ENCODE measurements around the gene HES4. TPM values are rescaled to one million over a fixed set of nuclear protein-coding genes. Genes with fewer than 3 reads are reported as not detected.

Gene HES4
- total and polyA plus RNA-seq, 2 of the 13 experiments (the other 11 are each of a cell fraction or from before 2014, with no cell fraction given), result 8.8 to 10.6 TPM

- TF ChIP-seq ZEB1 (IDR thresholded peaks at IDR 0.05; ENCODE audit: insufficient replicate concordance, low read depth) (no peak), BHLHE40 (IDR thresholded peaks at IDR 0.05; ENCODE audit: low read length) (peak; percentile 93), CCAR2 (optimal IDR thresholded peaks at IDR 0.05; ENCODE audit: low read depth, low read length) (no peak), ZNF142 (CRISPR knock-in tag; IDR thresholded peaks at IDR 0.05) (no peak; the same call in none of the 2 replicates), NR2F1 (CRISPR knock-in tag; IDR thresholded peaks at IDR 0.05) (no peak), SATB2 (CRISPR knock-in tag; IDR thresholded peaks at IDR 0.05) (peak; percentile 69), ZBTB40 (IDR thresholded peaks at IDR 0.05) (no peak), ZBTB40 (CRISPR knock-in tag; IDR thresholded peaks at IDR 0.05) (peak; percentile 69; the same call in 1 of the 2 replicates), ZBTB10 (CRISPR knock-in tag; IDR thresholded peaks at IDR 0.05; ENCODE audit: borderline replicate concordance) (peak; percentile 80)
These were observed 610 bp upstream of the HES4 start (continued) for GRCh38 chr1:1000357-1001056.

All from HepG2 (cell line).